T-helper 2 cell treated with Interferon-gamma antibody and Interleukin-4, amounts not matched to agents 100 ng/mL and 5 ng/mL, for 36 hours (primary cell): ENCODE data around the gene VCX. TPM values are rescaled to one million over a fixed set of nuclear protein-coding genes. Genes with fewer than 3 reads are reported as not detected.
"Not testable (repeated sequence)": the region's sequence is repeated elsewhere in the genome, so short reads cannot be mapped to it uniquely, and the experiment has no call there.

ENCODE experiments used
- intact Hi-C: fragments of 100-400 bp; cut with micrococcal nuclease; formaldehyde crosslinking; loops from one replicate; pipeline ENCODE4 v1.15.1; 2023
- total RNA-seq: library from RNA; stranded (reverse); gene quantifications from 2 replicates; pipeline ENCODE4 v1.2.3, GENCODE V29; 2022

Gene VCX
- not detected in 2 replicates for total RNA-seq

GRCh38 chrX:7842871-7843270 is at the start of gene VCX:
VCX (plus strand) TSS chrX:7843171; CDS start chrX:7843204, 33 bp downstream.
- intact Hi-C loops = not testable (repeated sequence)

GRCh38 chrX:7798327-7798726 is 44.6 kb upstream of the VCX start:
- intact Hi-C loops = no loop called here

- intact Hi-C loops = no loop called here
Measured at GRCh38 chrX:7801711-7802110, 41.3 kb upstream of the VCX start.

- intact Hi-C loops = no loop called here
Measured at GRCh38 chrX:7815166-7815805, 27.7 kb upstream of the VCX start.

- intact Hi-C loops = no loop called here
Measured at GRCh38 chrX:7828594-7828993, 14.4 kb upstream of the VCX start.

GRCh38 chrX:7841084-7841805 is 1.7 kb upstream of the VCX start:
- intact Hi-C loops = no loop called here

GRCh38 chrX:7852166-7852565 is 9.2 kb downstream of the VCX start:
- intact Hi-C loops = no loop called here

GRCh38 chrX:7872042-7872441 is 29.1 kb downstream of the VCX start:
- intact Hi-C loops = no loop called here

- intact Hi-C loops = no loop called here
Measured at GRCh38 chrX:7876957-7877356, 34.0 kb downstream of the VCX start.

- intact Hi-C loops = no loop called here
Measured at GRCh38 chrX:7889135-7889534, 46.2 kb downstream of the VCX start.

- intact Hi-C loops = no loop called here
Measured at GRCh38 chrX:7889680-7890079, 46.7 kb downstream of the VCX start.

GRCh38 chrX:7891928-7892327 is 49.0 kb downstream of the VCX start:
- intact Hi-C loops = no loop called here

Other genes starting within 250 kb of the VCX start
- 5.0 and 5.1 TPM in 2 replicates for gene PNPLA4, start 84.2 kb downstream of the VCX start, total RNA-seq